ENCODE measurements around the gene SMAD9.

DNA sequence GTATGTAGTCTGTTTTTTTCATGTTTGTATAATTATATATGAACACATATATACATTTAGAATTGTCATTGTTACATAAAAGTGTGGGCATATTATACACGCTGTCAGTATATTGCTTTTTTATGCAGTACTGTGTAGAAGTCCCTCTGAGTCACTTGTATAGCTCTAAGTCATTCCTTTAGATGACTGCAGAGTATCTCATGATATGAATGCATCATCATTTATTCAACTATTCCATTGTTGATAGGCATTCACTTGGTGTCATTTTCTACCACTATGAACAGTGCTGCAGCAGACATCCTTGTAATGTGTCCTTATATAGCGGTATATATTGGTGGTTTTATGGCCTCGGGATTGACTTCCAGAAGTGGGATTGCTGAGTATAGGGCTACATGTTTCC lies 85.7 kb downstream of the SMAD9 start:
- no peak for TF ChIP-seq EZH2phosphoT487 (IDR thresholded peaks at IDR 0.05; ENCODE audit: borderline replicate concordance, low read length)
- TF ChIP-seq, protein P1, sequence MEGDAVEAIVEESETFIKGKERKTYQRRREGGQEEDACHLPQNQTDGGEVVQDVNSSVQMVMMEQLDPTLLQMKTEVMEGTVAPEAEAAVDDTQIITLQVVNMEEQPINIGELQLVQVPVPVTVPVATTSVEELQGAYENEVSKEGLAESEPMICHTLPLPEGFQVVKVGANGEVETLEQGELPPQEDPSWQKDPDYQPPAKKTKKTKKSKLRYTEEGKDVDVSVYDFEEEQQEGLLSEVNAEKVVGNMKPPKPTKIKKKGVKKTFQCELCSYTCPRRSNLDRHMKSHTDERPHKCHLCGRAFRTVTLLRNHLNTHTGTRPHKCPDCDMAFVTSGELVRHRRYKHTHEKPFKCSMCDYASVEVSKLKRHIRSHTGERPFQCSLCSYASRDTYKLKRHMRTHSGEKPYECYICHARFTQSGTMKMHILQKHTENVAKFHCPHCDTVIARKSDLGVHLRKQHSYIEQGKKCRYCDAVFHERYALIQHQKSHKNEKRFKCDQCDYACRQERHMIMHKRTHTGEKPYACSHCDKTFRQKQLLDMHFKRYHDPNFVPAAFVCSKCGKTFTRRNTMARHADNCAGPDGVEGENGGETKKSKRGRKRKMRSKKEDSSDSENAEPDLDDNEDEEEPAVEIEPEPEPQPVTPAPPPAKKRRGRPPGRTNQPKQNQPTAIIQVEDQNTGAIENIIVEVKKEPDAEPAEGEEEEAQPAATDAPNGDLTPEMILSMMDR (IDR thresholded peaks at IDR 0.05; ENCODE audit: low read depth, low read length, poor library complexity, severe bottlenecking), result no peak

Data from DOHH2 (cell line).